ENCODE data around the gene VRK1.

Gene VRK1

GRCh38 chr14:96926001-96926400 is 128.8 kb downstream of the VRK1 start:
- DNase-seq = no peak

GRCh38 chr14:96928779-96929380 is 131.7 kb downstream of the VRK1 start:
- DNase-seq = no peak

- DNase-seq = no peak
These were observed 132.8 kb downstream of the VRK1 start for GRCh38 chr14:96929950-96930349.

- no peak for DNase-seq
These were observed 133.3 kb downstream of the VRK1 start for GRCh38 chr14:96930526-96930925.
